IPS-18c (cell line): Measurements from ENCODE around the gene PCDHGA1.

ENCODE experiments used
- H3K4me3 ChIP-seq: 2 replicates; pipeline ENCODE4 v1.7.0; 2013; ENCODE audit warnings: low read depth, mild to moderate bottlenecking, low read length, moderate library complexity; ENCODE audit not compliant: insufficient read depth
- H3K9me3 ChIP-seq: one replicate; pipeline ENCODE4 v1.6.1; 2013; ENCODE audit warnings: mild to moderate bottlenecking, low read length, moderate library complexity; ENCODE audit not compliant: control insufficient read depth, insufficient read depth

Gene PCDHGA1

DNA sequence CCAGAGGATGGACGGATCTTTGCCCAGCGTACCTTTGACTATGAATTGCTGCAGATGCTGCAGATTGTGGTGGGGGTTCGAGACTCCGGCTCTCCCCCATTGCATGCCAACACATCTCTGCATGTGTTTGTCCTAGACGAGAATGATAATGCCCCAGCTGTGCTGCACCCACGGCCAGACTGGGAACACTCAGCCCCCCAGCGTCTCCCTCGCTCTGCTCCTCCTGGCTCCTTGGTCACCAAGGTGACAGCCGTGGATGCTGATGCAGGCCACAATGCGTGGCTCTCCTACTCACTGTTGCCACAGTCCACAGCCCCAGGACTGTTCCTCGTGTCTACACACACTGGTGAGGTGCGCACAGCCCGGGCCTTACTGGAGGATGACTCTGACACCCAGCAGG lies 160.5 kb downstream of the PCDHGA1 start:
- peaks cover 7% of the 10 kb centered on the region for H3K9me3 ChIP-seq
- H3K4me3 ChIP-seq = no peak overlapping the region

DNA sequence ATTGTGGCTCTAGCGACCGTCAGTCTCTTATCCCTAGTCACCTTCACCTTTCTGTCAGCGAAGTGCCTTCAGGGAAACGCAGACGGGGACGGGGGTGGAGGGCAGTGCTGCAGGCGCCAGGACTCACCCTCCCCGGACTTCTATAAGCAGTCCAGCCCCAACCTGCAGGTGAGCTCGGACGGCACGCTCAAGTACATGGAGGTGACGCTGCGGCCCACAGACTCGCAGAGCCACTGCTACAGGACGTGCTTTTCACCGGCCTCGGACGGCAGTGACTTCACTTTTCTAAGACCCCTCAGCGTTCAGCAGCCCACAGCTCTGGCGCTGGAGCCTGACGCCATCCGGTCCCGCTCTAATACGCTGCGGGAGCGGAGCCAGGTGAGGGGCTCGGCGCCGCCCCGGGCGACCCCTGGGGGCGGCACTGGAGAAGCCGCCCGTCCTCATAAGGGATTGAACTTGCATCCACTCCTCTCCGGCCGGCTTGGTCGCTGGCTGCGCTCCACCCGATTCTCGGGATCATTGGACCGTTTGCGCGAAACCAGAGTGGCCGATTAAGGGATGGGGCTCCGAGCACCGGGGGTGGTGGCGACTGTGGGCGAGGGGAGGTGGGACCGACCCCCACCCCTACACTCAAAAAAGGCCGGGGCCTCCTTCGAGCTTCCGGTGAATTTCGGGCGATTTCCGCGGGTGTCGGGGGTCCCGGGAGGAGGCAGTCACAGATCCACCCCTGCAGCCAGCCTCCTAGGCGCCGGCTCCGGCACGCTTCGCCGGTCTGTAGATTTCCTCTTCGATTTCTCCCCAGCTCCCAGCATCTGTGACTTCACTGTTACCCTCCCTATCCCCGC lies 161.2 kb downstream of the PCDHGA1 start:
- peaks cover 7% of the 10 kb centered on the region for H3K9me3 ChIP-seq
- H3K4me3 ChIP-seq = peak overlapping the region; percentile 41

DNA sequence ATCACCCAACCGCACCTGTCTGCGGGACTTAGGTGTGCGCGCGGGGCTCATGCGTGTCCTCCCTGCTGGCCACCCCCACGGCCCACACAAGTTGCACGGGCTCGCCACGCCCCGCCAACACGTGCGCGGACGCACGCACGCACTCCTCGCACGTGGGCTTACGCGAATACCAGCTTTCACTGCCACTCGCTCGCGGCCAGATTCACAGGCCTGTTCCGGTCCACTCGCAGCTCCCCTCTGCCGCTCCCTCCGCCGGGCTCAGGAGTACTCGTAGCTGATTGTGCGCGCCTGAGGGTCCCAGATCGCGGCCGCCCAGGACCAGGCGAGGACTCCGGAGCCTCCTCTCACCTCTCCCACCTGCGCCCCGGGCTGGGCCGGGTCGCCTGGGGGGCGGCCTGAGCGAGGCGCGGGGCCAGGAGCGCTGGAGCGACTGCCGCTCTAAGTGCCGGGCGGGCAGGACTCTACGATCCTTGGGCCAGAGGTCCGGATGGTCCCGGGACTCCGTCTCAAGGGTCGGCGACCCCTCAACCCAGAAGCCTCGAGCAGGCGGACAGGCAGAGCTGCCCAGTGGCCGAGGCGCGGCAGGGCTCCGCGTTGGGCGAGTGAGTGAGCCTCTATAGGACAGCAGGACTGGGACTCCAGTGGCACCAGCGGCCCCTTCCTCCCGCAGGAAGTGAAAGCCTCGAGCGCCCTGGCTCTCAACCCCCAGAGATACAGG lies 162.0 kb downstream of the PCDHGA1 start:
- H3K4me3 ChIP-seq = peak overlapping the region; percentile 41

DNA sequence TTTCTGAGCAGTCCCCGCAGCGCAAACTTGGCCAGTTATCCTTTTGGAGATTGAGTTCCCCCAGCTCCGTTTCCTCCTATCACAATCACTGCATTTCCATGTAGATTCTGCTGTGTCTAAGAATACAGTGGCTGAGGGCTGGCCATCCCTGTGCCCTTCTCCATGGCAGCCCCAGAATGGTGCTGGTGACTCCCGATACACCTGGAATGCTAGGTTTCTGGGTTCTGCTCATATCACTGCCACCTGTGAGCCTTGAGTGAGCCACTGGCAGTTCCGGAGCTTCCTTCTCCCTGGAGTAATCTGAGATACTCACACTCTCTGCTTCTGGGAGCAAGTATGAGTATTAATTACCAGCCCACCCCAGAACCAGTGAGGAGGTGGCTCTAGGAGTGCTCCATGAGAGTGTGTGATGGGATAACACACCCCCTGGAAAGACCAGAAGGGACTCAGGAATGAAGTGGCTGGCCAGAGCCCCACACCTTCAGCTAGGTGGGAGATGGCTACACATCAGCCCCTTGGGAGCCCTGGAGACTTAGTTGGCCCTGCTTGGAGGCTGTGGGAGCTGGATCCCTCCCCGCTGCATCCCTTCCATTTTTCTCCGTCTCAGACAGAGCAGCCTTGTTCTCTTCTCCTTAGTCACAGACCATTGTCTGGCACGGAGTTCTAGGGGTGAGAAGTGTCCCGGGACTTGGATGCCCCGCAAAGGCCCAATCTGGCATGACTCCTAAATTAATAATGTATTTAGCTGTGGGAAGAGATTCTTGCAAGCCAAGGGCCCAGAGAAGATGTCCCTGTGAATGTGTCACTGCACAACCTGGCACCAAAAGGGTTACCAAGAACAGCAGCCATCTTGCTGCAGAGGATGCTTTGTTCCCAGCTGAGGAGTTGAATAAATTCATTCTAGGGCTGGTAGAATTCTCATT lies 163.4 kb downstream of the PCDHGA1 start:
- no peak overlapping the region for H3K4me3 ChIP-seq

More for the DNA sequence above, 162.0 kb downstream of the PCDHGA1 start:
- peaks cover 7% of the 10 kb centered on the region for H3K9me3 ChIP-seq

DNA sequence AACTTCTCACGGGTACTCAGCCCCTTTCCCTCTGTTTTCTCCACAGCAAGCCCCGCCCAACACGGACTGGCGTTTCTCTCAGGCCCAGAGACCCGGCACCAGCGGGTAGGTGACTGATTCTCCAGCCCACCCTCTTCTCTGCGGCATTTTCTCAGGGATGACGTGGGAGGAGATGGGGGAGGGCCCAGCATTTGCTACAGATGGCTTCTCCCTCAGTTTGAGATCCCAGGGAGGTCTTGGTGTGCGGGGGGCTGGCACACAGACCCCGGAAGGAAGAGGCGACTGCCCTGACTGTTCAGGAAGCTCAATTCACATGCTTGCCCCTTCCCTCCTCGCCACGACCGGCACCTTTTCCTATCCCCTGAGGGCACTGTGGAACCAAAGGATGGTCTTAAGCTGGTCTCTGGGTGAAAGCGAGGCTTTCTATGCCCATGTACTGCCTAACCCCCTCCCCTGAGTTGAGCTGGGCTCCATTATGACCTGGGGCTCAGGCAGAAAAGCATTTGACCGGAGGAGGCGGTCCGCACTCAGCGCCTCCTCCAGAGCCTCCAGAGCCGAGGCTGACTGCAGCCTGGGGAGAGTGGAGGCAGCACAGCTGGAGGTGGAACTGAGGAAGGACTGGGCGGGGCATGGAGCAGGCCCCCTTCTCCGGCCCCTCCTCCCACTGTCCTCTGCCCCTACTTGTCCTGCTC lies 164.6 kb downstream of the PCDHGA1 start:
- H3K4me3 ChIP-seq = peak overlapping the region; percentile 43
- peaks cover 7% of the 10 kb centered on the region for H3K9me3 ChIP-seq

More for the DNA sequence above, 163.4 kb downstream of the PCDHGA1 start:
- H3K9me3 ChIP-seq = peaks cover 7% of the 10 kb centered on the region

DNA sequence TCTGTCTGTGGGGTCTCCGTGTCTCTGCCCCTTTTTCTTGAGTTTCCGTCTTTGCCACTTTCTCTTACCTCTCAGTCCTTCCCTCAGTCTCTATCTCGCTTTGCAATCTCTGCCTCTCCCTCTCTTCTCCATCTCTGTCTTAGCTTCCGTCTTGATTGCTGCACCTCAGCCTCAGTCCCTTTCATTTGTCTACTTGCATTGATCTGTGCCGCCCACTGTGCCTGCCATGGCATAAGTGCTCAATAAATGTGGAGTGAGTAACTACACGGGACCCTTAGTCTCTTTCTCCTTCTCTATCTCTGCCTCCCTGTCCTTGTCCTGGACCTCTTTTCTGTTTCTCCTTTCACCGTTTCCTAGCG lies 165.1 kb downstream of the PCDHGA1 start:
- Histone ChIP-seq H3K4me3 (peak overlapping the region; percentile 43; the same call in 1 of the 2 replicates), H3K9me3 (peaks cover 7% of the 10 kb centered on the region)

DNA sequence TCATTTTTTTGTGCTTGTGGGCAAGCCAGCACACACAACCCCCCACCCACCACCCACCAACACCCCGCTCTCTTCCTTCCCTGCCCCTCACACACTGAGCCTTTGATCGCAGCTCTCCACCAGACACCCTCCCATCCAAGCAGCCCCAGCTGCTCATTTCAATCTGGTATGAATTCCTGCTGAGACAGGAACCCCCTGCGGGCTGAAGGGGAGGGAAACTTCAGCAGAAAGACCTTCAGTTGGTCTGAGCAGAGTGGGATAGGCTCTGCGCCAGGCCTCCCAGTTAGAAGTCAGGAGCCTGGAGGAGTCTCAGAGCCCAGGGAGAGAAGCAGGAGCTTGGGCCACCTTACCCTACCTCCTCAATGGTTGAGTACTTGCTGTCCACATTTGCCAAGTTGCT lies 165.7 kb downstream of the PCDHGA1 start:
- Histone ChIP-seq H3K9me3 (peaks cover 5% of the 10 kb centered on the region), H3K4me3 (no peak overlapping the region)

DNA sequence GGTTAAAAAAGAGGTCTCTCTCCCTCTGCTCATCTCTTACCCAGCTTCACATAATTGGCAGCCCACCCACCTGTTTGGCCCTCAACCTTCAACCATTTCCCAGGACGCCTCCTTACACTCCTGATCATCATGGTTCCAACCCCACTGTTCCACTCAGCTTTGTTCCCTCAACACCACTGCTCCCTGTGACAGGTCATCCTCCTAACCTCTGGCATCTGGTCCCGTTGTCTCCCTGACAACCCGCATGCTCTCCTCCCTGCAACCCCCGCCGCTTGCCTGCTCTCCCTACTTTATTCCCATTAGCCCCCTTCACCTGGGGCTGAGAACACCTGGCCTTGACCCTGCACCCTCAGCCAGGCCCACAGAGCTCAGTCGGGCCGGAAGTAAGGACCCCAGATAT lies 171.4 kb downstream of the PCDHGA1 start:
- Histone ChIP-seq H3K4me3 (no peak overlapping the region), H3K9me3 (peaks cover 2% of the 10 kb centered on the region)

DNA sequence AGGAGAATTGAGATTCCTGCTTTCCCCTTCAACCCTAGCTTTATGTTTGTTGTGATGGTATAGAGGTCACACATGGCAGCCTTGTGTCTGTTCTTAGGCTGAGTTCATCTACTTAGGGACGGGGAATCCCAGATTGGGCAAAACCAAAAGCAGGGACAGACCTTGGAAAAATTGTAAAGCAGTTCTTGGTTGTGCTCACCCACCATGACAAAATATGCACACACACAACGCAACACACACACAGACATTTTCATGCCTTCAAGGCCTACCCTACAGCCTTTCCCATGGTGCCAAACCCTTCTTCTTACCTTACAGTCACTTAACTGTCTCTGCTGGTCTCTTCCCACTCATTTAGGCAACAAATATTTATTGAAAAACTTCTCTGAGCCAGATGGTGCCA lies 173.4 kb downstream of the PCDHGA1 start:
- H3K9me3 ChIP-seq = peaks cover 2% of the 10 kb centered on the region
- no peak overlapping the region for H3K4me3 ChIP-seq

DNA sequence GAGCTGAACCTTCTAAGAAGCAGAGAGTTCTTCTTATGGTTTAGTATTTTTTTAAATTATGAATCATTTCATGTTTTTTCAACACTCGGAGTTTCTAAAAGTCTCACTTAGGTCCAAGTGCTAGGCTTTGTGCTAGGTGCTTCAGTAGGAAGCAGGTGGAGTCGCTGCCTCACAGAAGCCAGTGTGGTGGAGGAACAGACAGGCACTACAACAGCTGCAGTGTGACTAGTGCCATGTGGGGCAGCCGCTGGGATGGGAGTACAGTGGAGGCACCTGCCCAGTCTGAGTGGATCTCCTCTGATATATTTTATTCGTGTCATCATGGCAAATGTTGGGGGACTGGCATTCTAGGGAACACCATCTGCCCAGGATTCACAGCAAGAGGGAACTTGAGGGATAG lies 173.9 kb downstream of the PCDHGA1 start:
- H3K9me3 ChIP-seq = no peaks in the 10 kb centered on the region
- H3K4me3 ChIP-seq = no peak overlapping the region

DNA sequence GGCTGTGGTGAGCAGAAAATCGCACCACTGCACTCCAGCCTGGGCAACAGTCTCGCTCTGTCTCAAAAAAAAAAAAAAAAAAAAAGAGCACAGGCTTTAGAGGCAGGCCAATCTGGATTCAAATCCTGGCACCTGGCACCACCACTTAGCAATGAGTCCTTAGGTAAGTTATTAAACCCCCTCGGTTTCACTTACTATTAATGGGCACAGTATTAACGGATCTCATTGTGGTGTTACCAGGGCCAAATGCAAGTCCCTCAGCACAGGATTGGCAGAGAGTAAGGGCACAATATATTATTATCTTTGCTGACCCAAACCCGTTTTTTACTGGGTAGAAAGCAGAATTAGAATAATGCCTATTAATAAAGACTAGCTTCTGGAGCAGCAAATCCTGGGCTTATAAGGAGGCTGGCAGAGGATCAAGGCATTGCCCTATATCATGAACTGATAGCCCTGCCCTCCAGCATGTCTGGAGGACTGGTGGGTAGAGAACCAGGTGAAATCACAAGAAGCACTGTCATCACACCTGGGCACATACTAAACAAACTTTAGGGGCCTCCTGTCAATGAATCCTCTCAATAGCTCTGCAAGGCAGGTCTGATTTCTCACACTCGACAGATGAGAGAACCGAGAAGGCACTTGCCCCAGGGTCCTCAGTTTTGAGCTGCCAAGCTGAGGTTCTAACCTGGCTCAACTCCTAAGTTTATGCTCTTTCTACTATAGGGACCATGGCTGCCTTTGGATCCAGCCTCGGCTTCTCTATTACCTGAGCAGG lies 176.3 kb downstream of the PCDHGA1 start:
- no peaks in the 10 kb centered on the region for H3K9me3 ChIP-seq
- no peak overlapping the region for H3K4me3 ChIP-seq

DNA sequence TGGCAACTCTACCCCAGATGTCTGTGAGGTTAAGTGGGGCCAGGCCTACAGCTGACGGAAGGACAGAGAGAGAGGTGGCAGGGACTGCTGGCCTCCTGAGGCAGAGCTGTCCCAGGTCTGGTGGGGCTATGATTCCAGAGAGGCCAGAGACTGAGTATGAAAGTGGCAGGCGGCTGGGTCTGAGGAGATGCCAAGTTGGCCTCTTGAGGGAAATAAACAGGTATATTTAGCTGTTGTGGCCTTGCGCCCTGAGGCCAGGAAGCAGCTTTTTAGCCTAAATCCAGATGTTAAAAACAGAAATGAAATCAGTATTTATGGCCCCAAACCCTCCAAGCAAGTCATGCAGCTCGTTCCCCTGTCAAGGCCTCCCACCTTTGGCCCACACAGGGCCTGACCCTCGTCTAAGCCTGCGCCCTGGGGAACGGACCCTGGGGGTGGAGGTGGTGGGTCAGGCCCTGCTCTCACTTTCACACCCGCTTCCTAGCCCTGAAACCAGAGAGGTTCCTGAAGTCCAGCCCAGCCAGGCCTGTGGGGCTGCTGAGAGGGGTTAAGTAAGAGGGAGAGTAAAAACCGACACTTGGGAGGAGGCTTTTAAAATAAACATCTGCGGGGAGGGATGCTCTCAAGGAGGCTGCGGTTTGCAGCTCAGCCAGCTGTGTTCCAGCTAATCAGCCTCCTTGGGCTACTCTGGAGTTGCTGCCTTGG lies 177.2 kb downstream of the PCDHGA1 start:
- Histone ChIP-seq H3K9me3 (no peaks in the 10 kb centered on the region), H3K4me3 (no peak overlapping the region)

DNA sequence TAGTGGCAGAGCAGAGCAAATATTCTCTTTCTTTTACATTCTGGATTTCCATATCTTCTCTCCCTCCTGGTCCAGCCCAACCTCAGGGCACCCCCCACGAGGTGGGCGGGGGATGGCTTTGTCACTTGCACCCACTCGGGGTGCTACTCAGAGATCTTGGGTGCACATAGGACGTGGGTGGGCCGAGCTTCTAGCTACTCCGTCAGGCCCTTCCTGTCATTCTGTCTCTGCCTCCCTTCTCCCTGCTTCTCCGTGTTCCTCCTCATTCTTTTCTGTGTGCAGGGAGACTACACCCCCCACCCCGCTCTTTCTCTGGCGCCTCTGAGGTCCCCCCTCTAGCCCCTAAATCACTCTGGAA lies 178.1 kb downstream of the PCDHGA1 start:
- H3K4me3 ChIP-seq = peak overlapping the region; percentile 11
- no peaks in the 10 kb centered on the region for H3K9me3 ChIP-seq

DNA sequence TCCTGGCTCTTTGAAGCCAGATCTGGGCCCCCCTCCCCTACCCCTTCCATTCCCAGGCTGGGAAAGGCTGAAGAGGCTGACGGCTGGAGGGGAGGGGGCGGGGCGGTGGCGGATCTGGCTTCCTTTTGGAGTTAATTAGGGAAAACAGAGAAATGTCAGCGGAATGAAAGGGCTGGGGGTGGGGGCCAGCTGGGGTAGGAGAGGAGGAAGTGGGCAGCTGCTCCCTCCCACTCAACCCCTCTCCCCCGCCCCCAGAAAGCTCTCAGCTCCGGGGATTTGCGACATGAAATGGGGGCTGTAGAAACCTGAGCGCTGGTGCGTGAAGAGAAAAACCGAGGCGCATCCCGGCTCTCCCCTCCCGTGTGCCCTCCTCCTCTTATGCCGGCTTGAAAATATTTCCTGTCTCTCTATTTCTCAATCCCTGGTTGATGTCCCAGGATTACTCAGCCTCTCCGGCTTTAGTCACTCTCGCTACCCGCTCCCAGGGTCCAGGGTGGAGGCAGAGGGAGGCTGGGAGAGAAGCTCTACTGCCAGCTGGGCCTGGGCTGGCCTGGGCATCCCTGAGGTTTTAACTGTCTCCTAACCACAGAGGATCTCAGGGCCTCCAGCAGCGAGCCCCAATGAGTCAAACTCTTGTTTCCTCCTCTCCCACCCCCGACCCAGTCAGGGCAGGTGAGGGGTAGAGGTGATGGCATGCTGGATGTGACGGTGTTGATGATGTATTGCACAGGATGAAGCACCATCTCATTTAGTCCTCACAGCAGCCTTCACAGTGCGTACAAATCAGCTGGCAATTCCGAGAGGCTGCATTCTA lies 178.7 kb downstream of the PCDHGA1 start:
- Histone ChIP-seq H3K9me3 (no peaks in the 10 kb centered on the region), H3K4me3 (peak overlapping the region; percentile 11; the same call in 1 of the 2 replicates)

DNA sequence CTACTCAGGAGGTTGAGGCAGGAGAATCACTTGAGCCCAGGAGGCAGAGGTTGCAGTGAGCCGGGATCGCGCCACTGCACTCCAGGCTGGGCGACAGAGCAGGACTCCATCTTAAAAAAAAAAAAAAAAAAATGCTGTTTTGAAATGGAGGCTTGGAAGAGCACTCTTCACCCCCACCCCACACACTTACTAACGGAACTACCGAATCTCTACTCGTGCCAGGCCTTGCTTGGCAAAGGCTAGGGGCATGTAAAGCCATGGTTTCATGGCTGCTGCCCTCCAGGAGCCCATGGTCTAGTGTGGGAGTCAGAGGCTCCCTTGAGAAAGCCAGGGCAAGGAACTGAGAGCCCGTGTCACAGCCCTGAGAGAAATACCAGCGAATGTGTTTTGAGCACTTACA lies 179.8 kb downstream of the PCDHGA1 start:
- Histone ChIP-seq H3K9me3 (no peaks in the 10 kb centered on the region), H3K4me3 (no peak overlapping the region)
